T-helper 1 cell treated with Interleukin-12 subunit alpha and Interleukin-12 subunit beta and Interleukin-4 antibody, amounts not matched to agents 30 ng/mL and 1 ng/mL, for 36 hours (primary cell): ENCODE results near the gene ROBO1. TPM values are rescaled to one million over a fixed set of nuclear protein-coding genes. Genes with fewer than 3 reads are reported as not detected.
"Not testable (repeated sequence)": the region's sequence is repeated elsewhere in the genome, so short reads cannot be mapped to it uniquely, and the experiment has no call there.

Experiments used
- intact Hi-C: fragments of 100-400 bp; cut with micrococcal nuclease; formaldehyde crosslinking; loops from one replicate; pipeline ENCODE4 v1.15.1; 2024
- total RNA-seq: library from RNA; stranded (reverse); gene quantifications from 2 replicates; pipeline ENCODE4 v1.2.3, GENCODE V29; 2022

ROBO1 gene
- total RNA-seq, 1 donor from 2014 or later: 0.93 TPM

GRCh38 chr3:78754066-78754743, 1013.6 kb downstream of the ROBO1 start:
- intact Hi-C loops: no loop called here

DNA sequence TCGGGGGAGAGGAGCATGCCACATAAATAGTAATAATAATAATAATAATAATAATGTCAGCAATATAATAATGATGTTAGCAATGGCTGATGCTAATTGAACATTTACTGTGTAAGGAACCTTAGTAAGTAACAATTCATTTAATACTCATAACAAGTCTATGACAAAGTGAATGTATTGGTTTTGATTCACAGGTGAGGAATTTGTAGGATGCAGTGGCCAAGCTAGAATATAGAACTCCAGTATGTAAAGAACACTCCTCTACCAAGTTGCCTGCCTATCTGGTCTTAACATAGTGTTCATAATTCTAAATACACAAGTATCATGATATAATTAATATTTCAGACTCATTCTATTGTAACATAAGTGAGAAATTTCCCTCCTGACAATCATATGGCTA, 1016.5 kb downstream of the ROBO1 start:
- intact Hi-C loops: no loop called here

GRCh38 chr3:78750291-78750690, 1017.5 kb downstream of the ROBO1 start:
- intact Hi-C loops: not testable (repeated sequence)

DNA sequence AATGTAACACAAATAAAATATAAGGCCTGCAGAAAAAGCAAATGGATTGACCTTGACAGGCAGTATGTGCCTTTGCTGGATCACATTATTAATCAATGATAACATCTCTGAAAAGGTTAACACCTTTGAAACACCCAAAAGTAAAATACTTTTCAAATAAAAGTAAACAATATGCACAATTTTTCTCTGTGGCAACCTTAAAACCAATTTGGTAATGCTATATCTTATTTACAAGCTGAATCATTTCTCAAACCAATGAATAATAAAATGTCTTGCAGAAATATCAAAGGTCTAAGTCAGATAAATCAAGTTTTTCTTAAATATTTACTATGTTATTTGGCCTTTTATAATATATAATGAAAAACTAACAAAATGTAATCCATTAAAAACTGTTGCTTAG, 1018.7 kb downstream of the ROBO1 start:
- intact Hi-C loops: no loop called here

GRCh38 chr3:78745847-78746246, 1022.0 kb downstream of the ROBO1 start:
- intact Hi-C loops: no loop called here

DNA sequence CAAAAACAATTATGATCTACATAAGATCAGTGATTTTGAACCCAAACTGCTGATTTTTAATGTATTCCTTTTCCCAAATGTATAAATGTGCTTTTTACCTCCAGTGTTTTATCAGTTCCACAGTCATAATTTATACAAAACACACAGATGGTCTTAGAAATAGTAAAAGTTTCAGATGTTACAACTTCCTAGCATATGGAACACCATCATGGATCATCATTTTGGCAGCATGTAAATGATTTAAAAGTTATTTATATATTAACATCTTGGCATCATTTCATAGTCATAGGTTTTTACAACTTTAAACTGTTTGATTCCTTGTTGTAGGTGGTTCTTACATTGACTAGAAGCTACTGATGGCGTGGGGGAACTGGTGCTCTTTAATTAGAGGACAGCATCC, 1025.3 kb downstream of the ROBO1 start:
- intact Hi-C loops: no loop called here

DNA sequence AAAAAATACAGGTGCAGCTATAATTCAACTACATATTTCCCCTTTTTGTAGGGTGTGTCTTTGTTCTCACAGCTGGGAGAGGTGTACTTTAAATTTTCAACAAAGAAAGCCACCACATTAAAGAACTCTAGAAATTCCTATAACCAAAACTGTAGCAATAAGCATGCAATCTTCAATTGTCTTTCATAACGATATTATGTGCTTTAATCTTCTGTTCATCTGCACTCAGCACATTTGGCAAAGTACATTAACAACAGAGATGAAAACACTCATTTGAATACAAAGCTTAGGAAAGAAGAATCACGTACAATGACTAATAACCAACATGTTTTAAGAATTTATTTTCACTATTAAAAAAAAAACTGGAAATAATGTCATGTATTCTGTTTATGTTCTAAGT, 1025.8 kb downstream of the ROBO1 start:
- intact Hi-C loops: no loop called here

GRCh38 chr3:78741066-78741645, 1026.6 kb downstream of the ROBO1 start:
- intact Hi-C loops: no loop called here

- intact Hi-C loops: no loop called here
Observed at GRCh38 chr3:78738833-78739232, 1029.0 kb downstream of the ROBO1 start.

DNA sequence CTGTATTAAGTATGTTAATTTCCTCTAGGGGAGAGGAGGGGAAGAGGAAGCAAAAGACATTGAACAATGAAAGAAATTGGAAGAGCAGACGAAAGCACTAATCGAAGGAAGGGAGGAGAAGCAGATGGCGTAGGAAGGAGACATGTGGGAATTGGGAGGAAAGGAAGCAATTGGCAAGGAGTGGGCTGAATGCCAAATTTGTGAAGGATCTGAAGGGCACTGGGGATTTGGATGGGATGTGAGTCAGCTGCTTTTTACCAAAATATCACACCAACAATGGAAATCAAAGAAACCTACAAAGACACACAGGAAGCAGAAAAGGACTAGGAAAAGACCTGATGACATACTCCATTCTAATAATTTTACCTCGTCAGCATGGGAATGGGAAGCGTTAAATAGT, 1029.8 kb downstream of the ROBO1 start:
- intact Hi-C loops: no loop called here

- intact Hi-C loops: no loop called here
Observed at GRCh38 chr3:78736863-78737262, 1030.9 kb downstream of the ROBO1 start.

- intact Hi-C loops: no loop called here
Observed at GRCh38 chr3:78734048-78734637, 1033.7 kb downstream of the ROBO1 start.

DNA sequence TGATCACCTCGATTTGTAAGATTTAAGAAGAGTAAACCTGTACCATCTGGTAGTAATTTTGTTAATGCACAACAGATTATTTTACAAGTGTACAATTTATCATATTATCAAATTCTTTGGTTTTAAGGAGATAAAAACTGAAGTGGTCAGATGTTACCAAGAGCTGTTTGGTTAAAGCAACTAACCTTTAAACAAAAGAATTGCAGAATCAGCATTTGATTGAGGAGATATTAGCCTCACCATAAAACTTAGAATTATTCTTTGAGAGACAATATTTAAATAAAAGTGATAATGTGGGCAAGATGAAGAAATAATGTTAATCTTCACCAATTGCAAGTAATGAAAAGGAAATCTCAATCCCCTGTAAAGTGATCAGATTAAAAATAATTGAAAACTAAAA, 1034.9 kb downstream of the ROBO1 start:
- intact Hi-C loops: no loop called here

DNA sequence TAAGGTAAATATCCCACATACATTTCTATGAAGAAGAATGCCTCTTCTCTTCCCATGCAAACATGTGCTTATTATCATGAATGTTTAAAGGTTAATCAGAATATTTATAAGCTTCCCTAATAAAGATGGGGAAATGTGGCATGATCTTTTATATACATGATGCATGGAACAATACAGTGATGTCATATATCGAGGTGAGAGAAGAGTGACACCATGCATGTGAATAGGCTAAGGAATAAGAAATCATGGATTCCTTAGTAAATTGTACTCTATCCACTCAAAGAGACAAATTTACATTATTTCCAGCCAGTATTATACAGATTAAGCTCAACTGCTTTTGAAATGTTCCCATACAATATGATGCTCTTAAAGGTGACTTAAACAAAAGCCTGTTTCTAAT, 1035.3 kb downstream of the ROBO1 start:
- intact Hi-C loops: no loop called here

DNA sequence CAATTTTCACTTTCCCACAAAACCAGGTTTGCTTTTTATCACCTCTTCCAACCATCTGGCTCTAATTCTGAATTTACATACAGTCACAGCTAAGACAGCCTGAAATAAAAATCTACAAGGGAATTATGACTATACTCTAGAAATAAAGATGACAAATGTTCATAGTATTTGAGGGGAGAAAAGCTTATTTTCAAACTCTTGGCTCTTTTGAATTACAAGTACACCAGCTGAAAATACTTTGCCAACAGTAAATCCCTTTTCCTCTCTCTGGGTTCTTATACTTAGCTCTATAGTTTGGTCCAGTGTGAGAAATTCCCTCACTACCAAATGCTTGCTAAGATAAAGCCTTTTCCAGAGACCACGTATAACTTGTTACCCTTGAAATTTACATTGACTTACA, 1037.9 kb downstream of the ROBO1 start:
- intact Hi-C loops: no loop called here

GRCh38 chr3:78728406-78729145, 1039.2 kb downstream of the ROBO1 start:
- intact Hi-C loops: no loop called here

DNA sequence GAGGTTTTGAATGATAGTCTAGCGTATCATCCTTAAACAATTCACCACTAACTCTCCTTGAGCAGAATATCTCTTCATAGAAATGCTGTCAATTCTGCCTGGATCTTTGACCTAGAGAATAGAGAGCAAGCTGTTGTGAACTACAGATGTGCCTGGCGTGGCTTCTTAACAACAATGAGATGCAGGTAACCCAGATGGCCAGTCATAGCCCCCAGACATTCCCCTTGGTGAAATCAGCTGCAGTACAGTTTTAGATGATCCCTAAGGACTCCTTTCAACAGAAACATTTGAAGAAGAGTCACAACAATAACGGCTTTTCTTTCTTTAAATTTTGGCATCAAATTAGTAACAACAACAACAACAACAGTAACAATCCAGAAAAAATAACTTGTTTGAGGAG, 1041.3 kb downstream of the ROBO1 start:
- intact Hi-C loops: no loop called here

DNA sequence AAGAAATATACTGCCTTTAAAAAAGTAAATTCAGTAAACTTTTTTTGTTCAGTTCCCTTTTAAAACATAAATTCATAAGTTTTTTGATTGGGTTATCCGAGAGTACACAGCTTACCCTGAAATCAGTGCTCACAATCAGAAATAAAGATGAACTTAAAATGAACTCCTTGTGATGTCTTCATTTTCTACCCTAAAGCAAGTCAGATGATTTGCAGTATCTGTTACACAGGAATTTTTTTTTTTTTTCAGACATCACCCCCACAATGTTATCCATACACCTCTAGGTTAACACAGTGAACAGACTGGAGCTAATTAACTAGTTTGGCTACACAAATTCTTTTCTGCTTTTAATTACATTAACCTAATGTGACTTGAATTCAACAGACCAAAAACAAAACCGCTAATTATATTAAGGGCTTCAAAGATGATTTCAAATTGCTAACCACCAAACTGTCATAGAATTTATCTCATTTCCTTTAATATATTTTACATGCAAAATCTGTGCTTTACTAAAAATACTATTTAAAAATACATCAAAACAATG, 1042.0 kb downstream of the ROBO1 start:
- intact Hi-C loops: no loop called here

DNA sequence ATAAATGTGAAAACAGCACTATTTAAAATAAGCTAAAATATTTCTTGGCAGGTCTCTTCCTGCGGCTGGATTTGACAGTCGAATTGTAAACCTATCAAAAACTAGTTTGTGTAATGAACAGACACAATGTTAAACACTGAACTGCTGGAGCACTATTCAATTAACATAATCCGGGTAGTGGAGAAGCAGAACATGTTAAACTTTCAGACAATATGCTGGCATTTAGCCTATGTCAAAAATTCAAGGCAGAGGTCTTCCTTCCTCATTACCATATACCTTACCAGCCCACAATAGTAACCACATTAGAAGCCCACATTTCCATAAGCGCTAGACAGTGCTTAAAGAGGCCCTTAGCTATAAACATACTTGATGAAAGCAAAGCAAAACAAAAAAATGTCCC, 1042.9 kb downstream of the ROBO1 start:
- intact Hi-C loops: no loop called here

- intact Hi-C loops: not testable (repeated sequence)
Observed at GRCh38 chr3:78724364-78724763, 1043.4 kb downstream of the ROBO1 start.

GRCh38 chr3:78721771-78722543, 1045.8 kb downstream of the ROBO1 start:
- intact Hi-C loops: no loop called here
